ENCODE data around the gene HPGD.

HPGD gene

DNA sequence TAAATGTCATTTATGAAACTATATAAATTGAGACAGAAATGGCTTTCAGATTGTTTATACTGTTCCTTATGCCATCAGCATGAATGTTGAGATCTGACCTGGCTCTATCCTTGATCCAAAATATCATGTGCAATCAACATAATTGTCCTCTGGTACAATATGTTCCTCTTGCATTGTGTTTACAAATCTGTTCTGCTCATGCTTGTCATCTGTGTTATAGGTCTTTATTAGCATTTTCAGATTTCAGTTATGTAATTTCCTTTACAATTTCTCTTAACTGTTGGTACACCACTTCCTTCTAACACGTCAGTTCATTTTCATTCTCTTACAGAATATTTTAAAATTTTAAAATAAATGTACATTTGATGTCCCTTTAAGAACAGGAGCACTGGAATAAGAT is 1.6 kb downstream of the HPGD start:
- ATAC-seq (replicated peaks; ENCODE audit: extremely low read depth, poor library complexity, severe bottlenecking) (no peak), DNase-seq (ENCODE audit: low spot score in 2 of 2) (no peak)
- H3K4me3 Mint-ChIP-seq, result no peak overlapping the region

DNA sequence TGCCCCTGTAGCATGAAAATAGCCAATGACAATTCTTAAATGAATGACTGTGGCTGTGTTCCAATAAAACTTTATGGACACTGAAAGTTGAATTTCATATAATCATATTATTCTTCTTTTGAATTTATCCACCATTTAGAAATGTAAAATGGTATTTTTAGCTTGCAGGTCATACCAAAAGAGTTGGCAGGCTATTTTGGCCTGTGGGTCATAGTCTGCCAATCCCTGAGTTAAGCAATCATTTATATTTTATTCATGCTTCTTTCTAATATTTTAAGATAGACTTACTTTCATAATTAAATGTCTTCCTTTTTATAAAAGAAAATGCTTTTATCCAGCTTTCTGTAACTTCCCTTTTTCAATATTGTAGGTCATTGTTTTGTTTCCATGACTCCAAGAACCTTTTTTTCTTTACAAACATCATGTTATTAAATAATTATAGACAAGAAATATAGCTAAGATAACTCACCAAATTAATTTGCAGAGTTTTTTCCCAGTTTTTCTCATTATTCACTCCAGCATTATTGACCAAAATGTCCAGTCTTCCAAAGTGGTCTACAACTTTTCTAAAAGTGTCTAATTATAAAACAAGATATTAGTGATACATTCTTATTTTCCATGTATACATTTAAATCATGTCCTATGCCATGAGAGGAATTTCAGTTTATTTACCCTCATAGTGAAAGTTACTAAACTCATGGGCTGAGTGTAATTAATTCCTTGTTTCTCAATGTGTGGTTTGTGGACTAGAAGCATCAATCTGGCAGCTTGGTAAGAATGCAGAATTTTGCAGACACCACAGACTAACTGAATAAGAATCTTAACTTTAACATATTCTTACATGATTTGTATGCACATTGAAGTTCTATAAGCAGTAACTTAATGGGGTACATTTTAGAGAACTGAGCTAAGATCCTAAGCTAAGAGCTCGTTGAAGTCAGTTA is 4.5 kb downstream of the HPGD start:
- Mint-ChIP-seq H3K4me1 (no peaks in the 10 kb centered on the region), H3K27ac (ENCODE audit: low read depth) (no peak overlapping the region), H3K9me3 (peaks cover 5% of the 10 kb centered on the region), H3K36me3 (ENCODE audit: insufficient read depth) (peaks cover 3% of the 10 kb centered on the region), H3K4me3 (no peak overlapping the region), H3K27me3 (peaks cover 13% of the 10 kb centered on the region)
- DNase-seq (ENCODE audit: low spot score in 2 of 2) (no peak), ATAC-seq (replicated peaks; ENCODE audit: extremely low read depth, poor library complexity, severe bottlenecking) (no peak)

More for the DNA sequence above, 1.6 kb downstream of the HPGD start:
- Mint-ChIP-seq H3K27me3 (peaks cover 34% of the 10 kb centered on the region), H3K4me1 (no peaks in the 10 kb centered on the region), H3K27ac (ENCODE audit: low read depth) (no peak overlapping the region), H3K36me3 (ENCODE audit: insufficient read depth) (peaks cover 3% of the 10 kb centered on the region), H3K9me3 (peaks cover 5% of the 10 kb centered on the region)

DNA sequence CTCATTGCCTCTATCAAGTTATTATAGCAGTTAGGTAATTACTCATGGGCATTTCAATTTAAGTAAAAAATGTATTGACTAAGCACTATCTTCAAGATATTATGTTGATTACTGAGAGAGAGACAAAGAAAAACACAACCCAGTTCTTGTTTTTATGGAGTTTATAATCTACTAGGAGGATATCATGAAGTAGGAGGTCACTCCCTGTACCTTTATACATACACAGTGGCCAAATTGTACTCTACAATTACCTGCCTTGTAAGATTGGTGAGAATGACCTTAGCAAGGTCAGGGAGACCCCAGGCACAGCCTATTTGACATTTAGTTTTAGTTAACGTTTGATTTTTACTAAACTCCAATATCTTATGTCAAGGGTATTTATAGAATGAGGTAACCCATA is 5.5 kb downstream of the HPGD start:
- H3K36me3 Mint-ChIP-seq (ENCODE audit: insufficient read depth), result no peaks in the 10 kb centered on the region
- H3K9me3 Mint-ChIP-seq, result peaks cover 5% of the 10 kb centered on the region
- no peak for DNase-seq (ENCODE audit: low spot score in 2 of 2)
- peaks cover 10% of the 10 kb centered on the region for H3K27me3 Mint-ChIP-seq
- H3K4me3 Mint-ChIP-seq, result no peak overlapping the region
- H3K27ac Mint-ChIP-seq (ENCODE audit: low read depth), result no peak overlapping the region
- no peak for ATAC-seq (replicated peaks; ENCODE audit: extremely low read depth, poor library complexity, severe bottlenecking)
- no peaks in the 10 kb centered on the region for H3K4me1 Mint-ChIP-seq

DNA sequence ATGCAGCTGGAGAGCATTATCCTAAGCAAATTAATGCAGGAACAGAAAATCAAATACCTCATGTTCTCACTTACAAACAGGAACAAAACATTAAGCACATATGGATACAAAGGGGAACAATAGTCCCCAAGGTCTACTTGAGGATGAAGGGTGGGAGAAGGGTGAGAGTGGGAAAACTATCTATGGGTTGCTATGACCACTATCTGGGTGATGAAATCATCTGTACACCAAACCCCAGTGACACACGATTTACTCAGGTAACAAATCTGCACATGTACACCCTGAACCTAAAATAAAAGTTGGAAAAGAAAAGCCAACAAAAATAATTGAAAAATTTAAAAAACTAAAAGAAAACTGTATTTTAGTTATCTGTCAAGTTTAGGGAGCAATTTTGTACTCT is 5.9 kb downstream of the HPGD start:
- peaks cover 10% of the 10 kb centered on the region for H3K27me3 Mint-ChIP-seq
- no peaks in the 10 kb centered on the region for H3K36me3 Mint-ChIP-seq (ENCODE audit: insufficient read depth)
- H3K9me3 Mint-ChIP-seq, result peaks cover 5% of the 10 kb centered on the region
- H3K4me1 Mint-ChIP-seq, result no peaks in the 10 kb centered on the region
- no peak overlapping the region for H3K27ac Mint-ChIP-seq (ENCODE audit: low read depth)
- H3K4me3 Mint-ChIP-seq, result no peak overlapping the region
- ATAC-seq (replicated peaks; ENCODE audit: extremely low read depth, poor library complexity, severe bottlenecking) (no peak), DNase-seq (ENCODE audit: low spot score in 2 of 2) (no peak)

DNA sequence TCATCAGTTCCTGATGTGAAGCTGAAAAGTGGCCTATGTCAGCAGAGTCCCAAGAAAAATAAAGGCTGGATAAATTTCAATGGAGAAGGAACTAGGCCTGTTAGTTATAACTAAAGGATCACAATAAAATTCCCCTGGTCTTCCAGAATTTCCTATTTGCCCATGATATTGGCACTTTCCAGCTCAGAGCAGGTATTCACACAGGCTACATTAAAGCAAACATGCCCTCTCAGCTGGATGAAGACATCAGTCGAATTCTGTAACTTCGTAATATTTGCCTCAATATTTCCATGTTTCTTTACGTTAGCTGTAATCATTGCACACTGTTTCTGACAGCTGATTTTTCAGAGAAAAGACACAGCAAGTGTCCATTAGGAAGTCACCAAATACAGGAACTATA is 9.5 kb downstream of the HPGD start:
- Mint-ChIP-seq H3K9me3 (no peaks in the 10 kb centered on the region), H3K4me1 (no peaks in the 10 kb centered on the region), H3K27ac (ENCODE audit: low read depth) (no peak overlapping the region), H3K4me3 (no peak overlapping the region), H3K27me3 (no peaks in the 10 kb centered on the region), H3K36me3 (ENCODE audit: insufficient read depth) (no peaks in the 10 kb centered on the region)
- no peak for ATAC-seq (replicated peaks; ENCODE audit: extremely low read depth, poor library complexity, severe bottlenecking)
- no peak for DNase-seq (ENCODE audit: low spot score in 2 of 2)

DNA sequence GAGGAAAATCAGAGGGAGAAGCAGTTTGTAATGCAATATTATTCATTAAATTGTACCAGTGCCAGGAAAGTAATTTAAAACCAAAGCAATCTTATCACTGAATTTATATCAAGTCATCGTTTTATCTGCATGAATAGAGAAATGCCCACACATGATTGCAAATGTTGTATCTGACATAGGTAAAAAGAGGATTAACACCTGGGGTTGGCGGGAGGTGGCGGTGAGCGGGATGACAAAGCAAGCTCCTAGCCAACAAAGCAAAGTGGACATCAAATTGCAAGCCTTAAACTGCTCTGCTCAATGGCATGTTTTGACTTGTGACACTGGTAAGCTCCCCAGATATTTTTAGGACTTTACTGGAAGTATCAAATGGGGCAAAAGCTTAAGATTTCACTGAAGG is 16.4 kb downstream of the HPGD start:
- ATAC-seq (replicated peaks; ENCODE audit: extremely low read depth, poor library complexity, severe bottlenecking) (no peak), DNase-seq (ENCODE audit: low spot score in 2 of 2) (no peak)
- Mint-ChIP-seq H3K36me3 (ENCODE audit: insufficient read depth) (no peaks in the 10 kb centered on the region), H3K9me3 (no peaks in the 10 kb centered on the region), H3K27me3 (no peaks in the 10 kb centered on the region), H3K27ac (ENCODE audit: low read depth) (no peak overlapping the region), H3K4me1 (no peaks in the 10 kb centered on the region), H3K4me3 (no peak overlapping the region)

DNA sequence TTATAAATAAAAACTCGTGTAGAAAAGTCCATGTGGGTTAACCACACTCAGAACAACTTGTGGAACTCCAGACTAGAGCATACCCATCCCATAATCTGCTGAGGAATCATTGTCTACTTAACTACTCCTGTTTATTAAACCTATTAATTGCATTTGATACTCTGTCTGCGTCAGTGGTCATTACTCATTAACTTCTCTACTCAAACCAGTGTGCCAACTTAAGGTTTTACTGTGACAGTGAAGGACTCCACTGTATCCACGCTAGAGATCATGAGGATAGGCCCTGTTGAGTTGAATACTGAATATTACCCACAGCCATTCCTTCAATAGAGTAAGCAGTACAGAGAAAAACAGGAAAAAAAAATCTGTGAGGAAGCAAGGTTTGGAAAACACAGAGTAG is 17.3 kb downstream of the HPGD start:
- no peak for DNase-seq (ENCODE audit: low spot score in 2 of 2)
- no peak overlapping the region for H3K27ac Mint-ChIP-seq (ENCODE audit: low read depth)
- no peaks in the 10 kb centered on the region for H3K27me3 Mint-ChIP-seq
- no peaks in the 10 kb centered on the region for H3K9me3 Mint-ChIP-seq
- H3K4me3 Mint-ChIP-seq, result no peak overlapping the region
- H3K36me3 Mint-ChIP-seq (ENCODE audit: insufficient read depth), result no peaks in the 10 kb centered on the region
- no peaks in the 10 kb centered on the region for H3K4me1 Mint-ChIP-seq
- no peak for ATAC-seq (replicated peaks; ENCODE audit: extremely low read depth, poor library complexity, severe bottlenecking)

DNA sequence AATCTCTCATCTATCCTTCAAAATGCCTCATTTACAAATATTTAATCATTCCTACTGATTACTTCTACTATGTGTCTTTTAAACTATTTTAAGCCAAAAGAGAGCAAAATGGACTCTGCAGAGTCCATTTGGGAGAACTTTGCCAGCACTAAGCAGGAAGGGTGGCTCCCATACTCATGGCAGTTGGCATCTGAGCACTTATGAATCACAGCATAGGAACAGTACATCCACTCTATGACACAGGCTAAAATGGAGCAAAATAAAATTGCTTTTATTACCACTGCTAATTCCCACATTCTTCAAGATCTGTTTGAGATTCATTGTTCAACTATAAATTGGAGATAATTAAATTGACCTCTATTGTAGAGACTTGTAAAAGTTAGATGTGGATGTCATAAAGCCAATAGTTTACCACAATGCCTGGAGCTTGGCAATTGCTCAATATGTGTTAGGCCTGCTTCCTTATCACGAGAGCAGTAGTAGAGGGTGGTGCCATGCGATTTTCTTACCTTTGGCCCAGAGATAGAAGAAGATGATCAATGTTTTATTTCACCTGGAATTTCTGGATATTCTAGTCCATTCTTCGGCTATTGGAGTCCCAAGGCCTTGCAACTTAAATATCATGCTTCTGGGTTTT is 19.1 kb downstream of the HPGD start:
- H3K9me3 Mint-ChIP-seq, result no peaks in the 10 kb centered on the region
- H3K4me3 Mint-ChIP-seq, result no peak overlapping the region
- no peak overlapping the region for H3K27ac Mint-ChIP-seq (ENCODE audit: low read depth)

DNA sequence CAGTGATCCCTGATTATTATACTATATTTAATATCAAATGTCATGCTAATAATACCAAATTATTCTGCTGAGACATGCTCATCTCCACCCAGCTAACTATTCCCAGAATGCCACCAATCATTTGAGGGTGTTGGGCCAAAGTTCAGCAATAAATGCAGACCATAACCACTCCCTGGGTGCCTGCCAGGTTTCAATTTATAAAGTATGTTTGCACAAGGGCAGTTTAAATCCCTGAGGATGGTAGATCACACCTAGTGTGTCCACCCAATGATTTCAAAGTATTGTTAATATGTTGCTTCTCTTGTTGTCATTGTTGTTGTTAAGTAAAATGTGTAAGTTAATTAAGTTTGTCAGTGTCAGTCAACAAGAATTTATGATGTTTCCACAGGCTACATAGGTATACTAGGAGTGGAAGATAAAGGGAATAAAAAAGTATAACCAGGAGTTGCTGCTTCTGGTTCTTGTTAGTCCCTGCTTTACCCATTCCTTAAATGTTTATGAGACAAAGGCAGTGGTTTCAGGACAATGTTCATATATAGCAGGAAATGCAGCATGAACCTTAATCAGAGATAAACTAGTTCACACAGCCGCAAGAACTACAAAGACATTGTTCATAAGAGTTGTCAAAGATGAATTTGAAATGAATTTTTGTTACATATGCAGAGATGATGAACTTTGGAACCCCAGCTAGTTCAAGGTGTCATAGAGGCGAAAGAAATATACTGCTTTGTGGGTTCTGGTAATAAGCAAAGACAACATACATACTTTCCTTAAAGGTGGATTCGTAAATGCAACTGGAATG is 25.5 kb downstream of the HPGD start:
- Mint-ChIP-seq H3K27me3 (no peaks in the 10 kb centered on the region), H3K9me3 (no peaks in the 10 kb centered on the region), H3K36me3 (ENCODE audit: insufficient read depth) (no peaks in the 10 kb centered on the region), H3K4me1 (no peaks in the 10 kb centered on the region), H3K4me3 (no peak overlapping the region), H3K27ac (ENCODE audit: low read depth) (no peak overlapping the region)
- DNase-seq (ENCODE audit: low spot score in 2 of 2), result no peak
- ATAC-seq (replicated peaks; ENCODE audit: extremely low read depth, poor library complexity, severe bottlenecking), result no peak

More for the DNA sequence above, 19.1 kb downstream of the HPGD start:
- no peak for ATAC-seq (replicated peaks; ENCODE audit: extremely low read depth, poor library complexity, severe bottlenecking)
- H3K36me3 Mint-ChIP-seq (ENCODE audit: insufficient read depth), result no peaks in the 10 kb centered on the region
- H3K4me1 Mint-ChIP-seq, result no peaks in the 10 kb centered on the region
- DNase-seq (ENCODE audit: low spot score in 2 of 2), result no peak
- no peaks in the 10 kb centered on the region for H3K27me3 Mint-ChIP-seq

DNA sequence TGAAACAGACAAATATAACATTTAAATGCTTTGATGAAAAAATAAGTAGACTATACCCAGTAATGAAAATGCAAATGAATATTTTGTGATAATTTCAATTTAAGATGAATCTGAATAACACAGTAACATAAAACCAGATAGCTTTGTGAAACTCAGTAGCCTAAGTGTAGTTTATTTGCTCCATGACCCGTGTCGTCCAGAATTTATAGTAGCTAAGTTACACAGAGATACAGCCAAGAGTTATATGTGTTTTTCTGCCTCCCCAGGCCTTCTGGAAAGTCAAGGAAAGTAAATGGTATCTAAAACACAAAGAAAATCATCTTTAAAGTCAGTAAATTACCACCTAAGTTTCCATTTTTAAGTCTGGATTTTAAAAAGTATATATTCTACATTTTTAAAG is 26.7 kb downstream of the HPGD start:
- Mint-ChIP-seq H3K36me3 (ENCODE audit: insufficient read depth) (no peaks in the 10 kb centered on the region), H3K9me3 (no peaks in the 10 kb centered on the region), H3K4me1 (no peaks in the 10 kb centered on the region), H3K27ac (ENCODE audit: low read depth) (no peak overlapping the region), H3K27me3 (no peaks in the 10 kb centered on the region), H3K4me3 (no peak overlapping the region)
- DNase-seq (ENCODE audit: low spot score in 2 of 2), result no peak
- no peak for ATAC-seq (replicated peaks; ENCODE audit: extremely low read depth, poor library complexity, severe bottlenecking)

DNA sequence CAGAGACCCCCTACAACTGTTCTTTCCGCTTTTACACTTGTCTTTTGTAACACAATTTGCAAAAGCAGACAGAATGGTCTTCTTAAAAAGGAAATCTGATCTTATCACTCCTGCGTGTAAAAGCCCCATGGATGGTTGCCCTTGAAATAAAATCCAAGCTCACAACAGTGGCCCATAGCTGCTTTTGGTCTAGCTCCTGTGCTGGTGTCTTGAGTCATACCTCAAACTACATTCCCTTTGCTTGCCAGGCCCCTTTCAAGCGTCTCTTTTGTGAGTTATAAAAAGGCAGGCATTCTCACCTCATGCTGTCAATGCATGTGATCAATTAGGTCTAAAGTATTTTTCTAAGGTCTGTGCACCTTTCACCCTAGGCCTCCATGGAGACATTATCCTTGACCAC is 27.6 kb downstream of the HPGD start:
- ATAC-seq (replicated peaks; ENCODE audit: extremely low read depth, poor library complexity, severe bottlenecking) (no peak), DNase-seq (ENCODE audit: low spot score in 2 of 2) (no peak)
- Mint-ChIP-seq H3K27me3 (no peaks in the 10 kb centered on the region), H3K4me3 (no peak overlapping the region), H3K9me3 (no peaks in the 10 kb centered on the region), H3K4me1 (no peaks in the 10 kb centered on the region), H3K27ac (ENCODE audit: low read depth) (no peak overlapping the region), H3K36me3 (ENCODE audit: insufficient read depth) (no peaks in the 10 kb centered on the region)

DNA sequence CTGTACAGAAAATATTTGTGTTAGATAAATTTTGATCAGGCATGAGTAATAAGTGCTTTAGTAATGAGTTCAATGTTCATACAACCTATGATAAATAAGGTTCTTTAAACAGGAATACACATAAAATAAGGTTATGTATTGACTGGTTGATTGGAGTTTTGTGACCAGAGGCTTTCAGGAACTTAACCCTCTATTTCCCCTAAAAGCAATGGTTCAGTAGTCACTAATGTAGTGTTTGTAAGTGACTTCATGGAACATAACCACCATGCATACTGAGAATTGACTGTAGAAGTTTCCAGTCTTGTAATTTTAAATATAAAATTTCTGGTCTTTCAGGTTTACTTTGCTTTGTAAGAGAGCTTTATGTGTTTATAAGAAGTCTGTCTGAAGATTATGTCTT is 28.1 kb downstream of the HPGD start:
- ATAC-seq (replicated peaks; ENCODE audit: extremely low read depth, poor library complexity, severe bottlenecking) (no peak), DNase-seq (ENCODE audit: low spot score in 2 of 2) (no peak)
- no peak overlapping the region for H3K4me3 Mint-ChIP-seq
- no peaks in the 10 kb centered on the region for H3K9me3 Mint-ChIP-seq
- H3K36me3 Mint-ChIP-seq (ENCODE audit: insufficient read depth), result no peaks in the 10 kb centered on the region
- H3K27me3 Mint-ChIP-seq, result no peaks in the 10 kb centered on the region
- H3K4me1 Mint-ChIP-seq, result no peaks in the 10 kb centered on the region
- H3K27ac Mint-ChIP-seq (ENCODE audit: low read depth), result no peak overlapping the region

All from central memory CD8-positive, alpha-beta T cell (primary cell).